Keratinocyte (primary cell): ENCODE measurements around the gene JPH2. TPM values are rescaled to one million over a fixed set of nuclear protein-coding genes. Genes with fewer than 3 reads are reported as not detected.

Experiments used
- DNase-seq: peaks from one replicate; pipeline ENCODE4 v3.0.0-alpha.2; 2011; ENCODE audit warnings: low read depth, missing footprints, low spot score
- FAIRE-seq: peaks from 2 replicates; lab custom pipeline; 2011; peaks lifted over from hg19 to GRCh38; lab: Jason Lieb, UNC
- H2AFZ ChIP-seq: 2 replicates; pipeline ENCODE4 v1.6.0; 2012; ENCODE audit warnings: low read length, control low read depth, inconsistent platforms; ENCODE audit not compliant: control insufficient read depth
- H3K27ac ChIP-seq: 2 replicates; pipeline ENCODE4 v1.5.1; 2011; ENCODE audit warnings: low read length; ENCODE audit not compliant: control insufficient read depth, insufficient read depth
- H3K27me3 ChIP-seq: 3 replicates; pipeline ENCODE4 v1.6.0; 2011; ENCODE audit warnings: low read length; ENCODE audit not compliant: control insufficient read depth, insufficient read depth; ENCODE audit errors: extremely low read depth
- H3K36me3 ChIP-seq, 2 experiments: 2 replicates in 1 of 2; 3 replicates in 1 of 2; pipeline ENCODE4 v1.5.1; 2011; ENCODE audit warnings: low read length in 2 of 2, mild to moderate bottlenecking in 1 of 2; ENCODE audit not compliant: control insufficient read depth in 2 of 2, insufficient read depth in 2 of 2; ENCODE audit errors: extremely low read depth in 1 of 2
- H3K4me1 ChIP-seq: 3 replicates; pipeline ENCODE4 v1.5.1; 2011; ENCODE audit warnings: low read length; ENCODE audit not compliant: control insufficient read depth, insufficient read depth; ENCODE audit errors: extremely low read depth
- H3K4me2 ChIP-seq: 3 replicates; pipeline ENCODE4 v1.6.0; 2011; ENCODE audit warnings: low read depth, low read length; ENCODE audit not compliant: control insufficient read depth, insufficient read depth; ENCODE audit errors: extremely low read depth
- H3K4me3 ChIP-seq, 3 experiments: fragments of 200-600 bp in 1 of 3; sonication (generic) in 1 of 3; 2 replicates in 2 of 3; 3 replicates in 1 of 3; pipeline ENCODE4 v1.5.1; 2011 to 2016; ENCODE audit warnings: low read length in 3 of 3, mild to moderate bottlenecking in 3 of 3, control low read depth in 2 of 3, inconsistent platforms in 1 of 3, low read depth in 1 of 3, mixed read lengths in 1 of 3, mixed run types in 1 of 3, moderate library complexity in 1 of 3; ENCODE audit not compliant: control insufficient read depth in 2 of 3, insufficient read depth in 2 of 3; ENCODE audit errors: extremely low read depth in 1 of 3
- H3K79me2 ChIP-seq: 2 replicates; pipeline ENCODE4 v1.6.0; 2012; ENCODE audit warnings: low read length; ENCODE audit not compliant: control insufficient read depth, insufficient read depth
- H3K9ac ChIP-seq: 3 replicates; pipeline ENCODE4 v1.6.0; 2011; ENCODE audit warnings: low read length; ENCODE audit not compliant: control insufficient read depth, insufficient read depth; ENCODE audit errors: extremely low read depth
- H3K9me1 ChIP-seq: 3 replicates; pipeline ENCODE4 v1.6.0; 2011; ENCODE audit warnings: low read length; ENCODE audit not compliant: control insufficient read depth, insufficient read depth; ENCODE audit errors: extremely low read depth
- H3K9me3 ChIP-seq: 2 replicates; pipeline ENCODE4 v1.5.1; 2012; ENCODE audit warnings: low read depth, low read length; ENCODE audit not compliant: control insufficient read depth
- H4K20me1 ChIP-seq: 3 replicates; pipeline ENCODE4 v1.6.0; 2011; ENCODE audit warnings: low read length; ENCODE audit not compliant: control insufficient read depth, insufficient read depth; ENCODE audit errors: extremely low read depth
- CTCF ChIP-seq, 3 experiments: IDR thresholded peaks in 1 of 3; conservative IDR thresholded peaks in 1 of 3; optimal IDR thresholded peaks in 1 of 3; 2 replicates in 2 of 3; 3 replicates in 1 of 3; pipeline versions ENCODE3 to v1.5.1; 2011; ENCODE audit warnings: low read length in 3 of 3, mild to moderate bottlenecking in 3 of 3, moderate library complexity in 2 of 3, control low read depth in 1 of 3, inconsistent platforms in 1 of 3; ENCODE audit not compliant: insufficient read depth in 2 of 3; ENCODE audit errors: extremely low read depth in 1 of 3
- EZH2 ChIP-seq: IDR thresholded peaks from one replicate; pipeline ENCODE4 v1.6.1; 2012; ENCODE audit warnings: inconsistent platforms, mild to moderate bottlenecking, low read length, moderate library complexity
- dilution Hi-C: fragments of 300-500 bp; cut with MboI; formaldehyde crosslinking; loops from one replicate; pipeline ENCODE4 v1.7.0; 2020; ENCODE audit warnings: low sequenced_read_pairs; ENCODE audit not compliant: extremely low pct_ligation_motif_present
- polyA plus RNA-seq, 5 experiments: library from polyadenylated mRNA; depleted of rRNA in 3 of 5; stranded (reverse) in 3 of 5; stranded (forward) in 1 of 5; unstranded in 1 of 5; fragments of >200 nt; gene quantifications; 1 replicate in 1 of 5; 2 replicates in 3 of 5; 3 replicates in 1 of 5; pipeline versions ENCODE4 v1.2.1 to v1.2.3, GENCODE V29; 2011 to 2012; ENCODE audit warnings: missing spikeins in 2 of 5, low read depth in 1 of 5, low replicate concordance in 1 of 5

The JPH2 gene
- polyA plus RNA-seq, 1 donor (not counting 4 experiments of a cell fraction or from before 2014, with no cell fraction given): 2.5 TPM

DNA sequence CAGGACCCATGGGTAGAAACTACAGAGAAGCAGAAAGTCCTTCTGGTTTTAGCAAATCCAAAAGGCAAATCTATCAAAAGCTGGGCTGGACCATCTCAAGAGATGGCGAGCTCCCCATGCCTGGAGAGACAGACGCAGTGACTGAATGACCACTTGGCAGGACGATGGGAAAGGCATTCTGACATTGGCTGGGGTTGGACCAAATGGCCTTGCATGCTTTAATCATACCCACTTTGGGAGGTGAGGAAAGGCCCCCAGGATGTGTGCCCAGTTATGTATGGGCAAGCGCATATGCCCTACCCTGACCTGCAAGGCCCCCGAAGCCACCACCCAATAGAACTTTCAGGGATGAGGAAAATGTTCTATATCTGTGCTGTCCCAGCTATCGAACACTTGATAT lies 45.1 kb downstream of the JPH2 start:
- Histone ChIP-seq H3K4me2 (no peak overlapping the region), H3K27me3 (no peaks in the 10 kb centered on the region), H3K4me3 (no peak overlapping the region), H3K9me3 (no peaks in the 10 kb centered on the region), H3K79me2 (no peaks in the 10 kb centered on the region), H3K36me3 (peaks cover 0 to 2% of the 10 kb centered on the region in 2 experiments), H3K27ac (no peak overlapping the region), H2AFZ (no peak overlapping the region), H3K9me1 (no peaks in the 10 kb centered on the region), H4K20me1 (no peaks in the 10 kb centered on the region), H3K9ac (no peak overlapping the region), H3K4me1 (peaks cover 5% of the 10 kb centered on the region)
- dilution Hi-C loops: no loop called here
- DNase-seq: no peak
- no peak for TF ChIP-seq CTCF (optimal IDR thresholded peaks at IDR 0.05 in 1 of 3, IDR thresholded peaks at IDR 0.05 in 1 of 3, conservative IDR thresholded peaks at IDR 0.05 in 1 of 3; ENCODE audit: extremely low read depth in 1 of 3, insufficient read depth in 2 of 3, low read length in 3 of 3)
- TF ChIP-seq EZH2: no peak
- no peak for FAIRE-seq

DNA sequence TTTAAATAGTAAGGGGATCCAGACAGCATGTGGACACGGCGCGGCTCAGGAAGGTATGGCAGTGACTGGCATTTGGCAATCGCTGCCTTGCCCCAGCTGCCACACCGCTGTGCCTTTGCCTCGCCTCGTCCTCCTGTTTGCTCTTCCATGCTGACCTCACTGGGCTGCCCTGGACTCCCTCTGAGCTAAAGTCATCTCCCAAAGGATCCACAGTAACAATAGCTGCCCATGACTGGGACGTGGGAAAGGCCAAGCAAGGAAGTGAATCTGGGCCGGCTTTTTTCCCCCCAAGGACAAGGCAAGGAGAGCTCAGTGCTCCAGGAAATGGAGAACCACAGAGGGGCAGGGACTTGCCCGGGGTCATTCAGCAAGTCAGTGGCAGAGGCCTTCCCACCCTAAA lies 48.1 kb downstream of the JPH2 start:
- Histone ChIP-seq H3K27ac (no peak overlapping the region), H3K9me1 (no peaks in the 10 kb centered on the region), H4K20me1 (no peaks in the 10 kb centered on the region), H3K27me3 (no peaks in the 10 kb centered on the region), H3K36me3 (no peaks in the 10 kb centered on the region), H3K9me3 (no peaks in the 10 kb centered on the region), H2AFZ (no peak overlapping the region), H3K9ac (no peak overlapping the region), H3K4me2 (no peak overlapping the region), H3K4me1 (peaks cover 7% of the 10 kb centered on the region), H3K79me2 (no peaks in the 10 kb centered on the region), H3K4me3 (no peak overlapping the region)
- DNase-seq (no peak), FAIRE-seq (no peak)
- dilution Hi-C loops: no loop called here
- TF ChIP-seq EZH2: no peak

DNA sequence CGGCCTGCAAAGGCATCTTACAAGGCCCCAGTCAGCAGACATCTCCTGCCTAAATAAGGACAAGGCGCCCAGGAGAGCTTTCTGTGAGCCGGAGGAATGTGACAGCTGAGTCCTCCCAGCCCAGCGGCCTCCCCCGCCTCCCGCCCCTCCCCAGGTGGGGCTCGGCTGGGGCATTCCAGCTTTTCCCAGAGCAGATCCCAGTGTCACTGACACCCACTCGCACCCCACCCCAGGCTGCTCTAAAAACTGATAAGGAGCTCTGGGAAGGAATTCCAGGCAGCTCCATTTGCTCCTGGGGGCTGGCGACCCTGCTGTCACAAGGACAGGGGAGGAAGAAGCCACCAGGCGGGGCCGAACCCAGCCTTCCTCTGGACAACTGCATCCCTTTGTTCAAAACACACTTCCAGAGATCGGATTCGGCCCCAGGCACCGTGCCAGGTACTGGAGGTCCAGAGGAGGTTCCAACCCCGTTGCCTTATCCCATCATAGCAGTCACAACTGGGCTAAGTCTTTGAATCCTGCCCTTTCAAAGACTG lies 49.7 kb downstream of the JPH2 start:
- no peak for DNase-seq
- no peak for TF ChIP-seq EZH2
- TF ChIP-seq CTCF (optimal IDR thresholded peaks at IDR 0.05 in 1 of 3, IDR thresholded peaks at IDR 0.05 in 1 of 3, conservative IDR thresholded peaks at IDR 0.05 in 1 of 3; ENCODE audit: extremely low read depth in 1 of 3, insufficient read depth in 2 of 3, low read length in 3 of 3): no peak
- peak overlapping the region; percentile 13 for H2AFZ ChIP-seq
- no peaks in the 10 kb centered on the region for H3K9me3 ChIP-seq
- no peak overlapping the region for H3K27ac ChIP-seq
- no peaks in the 10 kb centered on the region for H4K20me1 ChIP-seq
- no peaks in the 10 kb centered on the region for H3K79me2 ChIP-seq
- no peaks in the 10 kb centered on the region for H3K36me3 ChIP-seq
- dilution Hi-C loops: no loop called here
- FAIRE-seq: no peak
- H3K9ac ChIP-seq: no peak overlapping the region
- H3K4me3 ChIP-seq: no peak overlapping the region
- H3K27me3 ChIP-seq: no peaks in the 10 kb centered on the region
- H3K9me1 ChIP-seq: no peaks in the 10 kb centered on the region
- H3K4me2 ChIP-seq: no peak overlapping the region
- peaks cover 7% of the 10 kb centered on the region for H3K4me1 ChIP-seq
